Kidney epithelial cell (primary cell): Measurements from ENCODE around the gene CBLB. TPM values are rescaled to one million over a fixed set of nuclear protein-coding genes. Genes with fewer than 3 reads are reported as not detected.

Source experiments
- DNase-seq: peaks from one replicate; pipeline ENCODE4 v3.0.0-alpha.2; 2010; ENCODE audit warnings: low read depth
- H3K27me3 ChIP-seq: 2 replicates; pipeline ENCODE4 v1.6.0; 2011; ENCODE audit warnings: low read length; ENCODE audit not compliant: control insufficient read depth, insufficient read depth
- H3K36me3 ChIP-seq: 2 replicates; pipeline ENCODE4 v1.5.1; 2011; ENCODE audit warnings: low read length; ENCODE audit not compliant: control insufficient read depth, insufficient read depth
- H3K4me3 ChIP-seq: 2 replicates; pipeline ENCODE4 v1.5.1; 2011; ENCODE audit warnings: low read depth, mild to moderate bottlenecking, control low read depth, low read length
- total RNA-seq: library from RNA; depleted of rRNA; stranded (reverse); fragments of >200 nt; gene quantifications from 2 replicates; pipeline ENCODE4 v1.2.3, GENCODE V29; 2015
- TF ChIP-seq, protein P1 (sequence below): IDR thresholded peaks from 2 replicates; pipeline ENCODE4 v1.5.1; 2011; ENCODE audit warnings: mild to moderate bottlenecking, moderate library complexity, low read length, control low read depth, inconsistent platforms; ENCODE audit not compliant: insufficient read depth, poor library complexity, severe bottlenecking

Gene CBLB
- total RNA-seq, 1 donor from 2014 or later: 27.2 TPM

- no peak for DNase-seq
- no peaks in the 10 kb centered on the region for H3K27me3 ChIP-seq
- TF ChIP-seq, protein P1, sequence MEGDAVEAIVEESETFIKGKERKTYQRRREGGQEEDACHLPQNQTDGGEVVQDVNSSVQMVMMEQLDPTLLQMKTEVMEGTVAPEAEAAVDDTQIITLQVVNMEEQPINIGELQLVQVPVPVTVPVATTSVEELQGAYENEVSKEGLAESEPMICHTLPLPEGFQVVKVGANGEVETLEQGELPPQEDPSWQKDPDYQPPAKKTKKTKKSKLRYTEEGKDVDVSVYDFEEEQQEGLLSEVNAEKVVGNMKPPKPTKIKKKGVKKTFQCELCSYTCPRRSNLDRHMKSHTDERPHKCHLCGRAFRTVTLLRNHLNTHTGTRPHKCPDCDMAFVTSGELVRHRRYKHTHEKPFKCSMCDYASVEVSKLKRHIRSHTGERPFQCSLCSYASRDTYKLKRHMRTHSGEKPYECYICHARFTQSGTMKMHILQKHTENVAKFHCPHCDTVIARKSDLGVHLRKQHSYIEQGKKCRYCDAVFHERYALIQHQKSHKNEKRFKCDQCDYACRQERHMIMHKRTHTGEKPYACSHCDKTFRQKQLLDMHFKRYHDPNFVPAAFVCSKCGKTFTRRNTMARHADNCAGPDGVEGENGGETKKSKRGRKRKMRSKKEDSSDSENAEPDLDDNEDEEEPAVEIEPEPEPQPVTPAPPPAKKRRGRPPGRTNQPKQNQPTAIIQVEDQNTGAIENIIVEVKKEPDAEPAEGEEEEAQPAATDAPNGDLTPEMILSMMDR: no peak
- no peaks in the 10 kb centered on the region for H3K36me3 ChIP-seq
- H3K4me3 ChIP-seq: peak overlapping the region; percentile 99
Observed at GRCh38 chr3:105865016-105865623, 3.7 kb downstream of the CBLB start.

DNA sequence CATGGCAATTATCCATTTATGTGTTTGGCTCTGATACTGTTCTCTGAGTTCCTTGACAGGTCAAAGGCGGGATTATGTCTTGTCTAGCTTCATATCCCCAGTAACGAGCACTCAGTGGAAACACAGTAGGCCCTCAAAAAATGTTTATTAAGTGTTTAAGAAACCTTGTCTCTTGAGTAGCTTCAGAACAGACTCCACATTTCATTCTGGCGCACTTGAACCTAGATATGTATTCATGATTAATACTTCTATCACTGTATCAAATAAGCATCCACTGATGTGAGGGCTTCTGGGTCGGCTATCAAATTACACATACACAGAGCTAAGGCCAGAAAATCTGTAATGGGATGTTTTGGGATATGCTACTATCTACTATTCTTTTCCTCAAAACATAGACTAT, 4.6 kb downstream of the CBLB start:
- no peak for DNase-seq
- TF ChIP-seq, protein P1: no peak
- Histone ChIP-seq H3K36me3 (no peaks in the 10 kb centered on the region), H3K27me3 (no peaks in the 10 kb centered on the region), H3K4me3 (no peak overlapping the region)

- Histone ChIP-seq H3K4me3 (no peak overlapping the region), H3K36me3 (no peaks in the 10 kb centered on the region), H3K27me3 (no peaks in the 10 kb centered on the region)
- TF ChIP-seq, protein P1: no peak
- no peak for DNase-seq
Observed at GRCh38 chr3:105863608-105864007, 5.2 kb downstream of the CBLB start.

- Histone ChIP-seq H3K4me3 (no peak overlapping the region), H3K36me3 (no peaks in the 10 kb centered on the region), H3K27me3 (no peaks in the 10 kb centered on the region)
- TF ChIP-seq, protein P1: no peak
- DNase-seq: no peak
Observed at GRCh38 chr3:105862217-105862616, 6.6 kb downstream of the CBLB start.

GRCh38 chr3:105860641-105861040, 8.2 kb downstream of the CBLB start:
- H3K27me3 ChIP-seq: no peaks in the 10 kb centered on the region
- TF ChIP-seq, protein P1: no peak
- no peak for DNase-seq
- H3K36me3 ChIP-seq: no peaks in the 10 kb centered on the region
- H3K4me3 ChIP-seq: no peak overlapping the region

DNA sequence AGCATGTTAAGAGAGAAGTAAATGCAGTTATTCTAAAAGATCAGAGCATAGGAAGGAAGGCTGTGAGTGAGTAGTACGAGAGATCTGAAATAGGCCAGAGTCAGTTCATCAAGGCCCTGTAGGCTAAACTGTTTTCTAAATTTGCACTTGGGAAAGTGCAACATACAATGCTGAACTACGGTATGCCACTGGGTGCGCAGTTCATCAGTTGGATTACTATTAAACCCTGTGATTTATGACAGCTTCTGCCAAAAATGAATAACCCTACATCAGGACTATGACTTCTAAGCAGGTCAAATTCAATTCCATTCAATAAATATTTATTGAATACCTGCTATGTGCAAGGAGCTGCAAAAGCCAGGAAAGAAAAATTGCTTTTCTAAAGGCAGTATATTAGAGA, 10.8 kb downstream of the CBLB start:
- TF ChIP-seq, protein P1: no peak
- Histone ChIP-seq H3K4me3 (no peak overlapping the region), H3K27me3 (no peaks in the 10 kb centered on the region), H3K36me3 (no peaks in the 10 kb centered on the region)
- DNase-seq: no peak
